ENCODE measurements around the gene ATRN.

DNA sequence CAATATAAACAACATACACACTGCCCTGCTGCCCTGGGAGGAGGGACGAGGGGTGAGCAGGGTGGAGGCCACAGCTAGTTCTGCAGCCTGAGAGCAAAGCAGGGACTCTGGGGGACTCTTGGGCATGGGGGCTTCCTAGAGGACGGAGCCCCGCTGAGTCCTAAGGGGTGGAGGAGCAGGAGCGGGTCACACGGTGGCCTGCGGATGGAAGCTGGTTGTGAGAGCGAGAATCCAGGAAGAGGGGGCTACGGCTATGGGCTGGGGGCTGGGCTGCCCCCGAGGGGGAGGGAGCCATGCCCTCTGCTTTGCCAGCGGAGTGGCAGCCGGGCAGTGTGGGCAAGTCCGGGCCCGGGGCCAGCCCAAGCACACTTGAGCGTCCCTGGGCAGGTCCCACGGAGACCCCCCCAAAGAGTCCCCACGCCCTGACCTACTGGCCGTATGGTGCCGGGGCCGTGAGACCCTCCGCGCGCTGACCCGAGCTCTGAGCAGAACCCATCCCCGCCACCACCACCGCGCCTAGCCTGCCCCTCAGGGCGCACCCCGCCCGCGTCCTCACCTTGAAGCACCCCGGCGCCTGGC lies 210.6 kb downstream of the ATRN start:
- TF ChIP-seq, protein P1, sequence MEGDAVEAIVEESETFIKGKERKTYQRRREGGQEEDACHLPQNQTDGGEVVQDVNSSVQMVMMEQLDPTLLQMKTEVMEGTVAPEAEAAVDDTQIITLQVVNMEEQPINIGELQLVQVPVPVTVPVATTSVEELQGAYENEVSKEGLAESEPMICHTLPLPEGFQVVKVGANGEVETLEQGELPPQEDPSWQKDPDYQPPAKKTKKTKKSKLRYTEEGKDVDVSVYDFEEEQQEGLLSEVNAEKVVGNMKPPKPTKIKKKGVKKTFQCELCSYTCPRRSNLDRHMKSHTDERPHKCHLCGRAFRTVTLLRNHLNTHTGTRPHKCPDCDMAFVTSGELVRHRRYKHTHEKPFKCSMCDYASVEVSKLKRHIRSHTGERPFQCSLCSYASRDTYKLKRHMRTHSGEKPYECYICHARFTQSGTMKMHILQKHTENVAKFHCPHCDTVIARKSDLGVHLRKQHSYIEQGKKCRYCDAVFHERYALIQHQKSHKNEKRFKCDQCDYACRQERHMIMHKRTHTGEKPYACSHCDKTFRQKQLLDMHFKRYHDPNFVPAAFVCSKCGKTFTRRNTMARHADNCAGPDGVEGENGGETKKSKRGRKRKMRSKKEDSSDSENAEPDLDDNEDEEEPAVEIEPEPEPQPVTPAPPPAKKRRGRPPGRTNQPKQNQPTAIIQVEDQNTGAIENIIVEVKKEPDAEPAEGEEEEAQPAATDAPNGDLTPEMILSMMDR (conservative IDR thresholded peaks at IDR 0.05; ENCODE audit: low read depth in 2 of 2), result no peak
- no peak for TF ChIP-seq EZH2 (IDR thresholded peaks at IDR 0.05; ENCODE audit: low read depth, unreplicated experiment)
- TF ChIP-seq POLR2AphosphoS5 (IDR thresholded peaks at IDR 0.05; ENCODE audit: low read depth), result no peak; the same call in 1 of the 2 replicates
- no peak for TF ChIP-seq ZNF331 (CRISPR knock-in tag; IDR thresholded peaks at IDR 0.05; ENCODE audit: low read depth)
- TF ChIP-seq, protein P2, sequence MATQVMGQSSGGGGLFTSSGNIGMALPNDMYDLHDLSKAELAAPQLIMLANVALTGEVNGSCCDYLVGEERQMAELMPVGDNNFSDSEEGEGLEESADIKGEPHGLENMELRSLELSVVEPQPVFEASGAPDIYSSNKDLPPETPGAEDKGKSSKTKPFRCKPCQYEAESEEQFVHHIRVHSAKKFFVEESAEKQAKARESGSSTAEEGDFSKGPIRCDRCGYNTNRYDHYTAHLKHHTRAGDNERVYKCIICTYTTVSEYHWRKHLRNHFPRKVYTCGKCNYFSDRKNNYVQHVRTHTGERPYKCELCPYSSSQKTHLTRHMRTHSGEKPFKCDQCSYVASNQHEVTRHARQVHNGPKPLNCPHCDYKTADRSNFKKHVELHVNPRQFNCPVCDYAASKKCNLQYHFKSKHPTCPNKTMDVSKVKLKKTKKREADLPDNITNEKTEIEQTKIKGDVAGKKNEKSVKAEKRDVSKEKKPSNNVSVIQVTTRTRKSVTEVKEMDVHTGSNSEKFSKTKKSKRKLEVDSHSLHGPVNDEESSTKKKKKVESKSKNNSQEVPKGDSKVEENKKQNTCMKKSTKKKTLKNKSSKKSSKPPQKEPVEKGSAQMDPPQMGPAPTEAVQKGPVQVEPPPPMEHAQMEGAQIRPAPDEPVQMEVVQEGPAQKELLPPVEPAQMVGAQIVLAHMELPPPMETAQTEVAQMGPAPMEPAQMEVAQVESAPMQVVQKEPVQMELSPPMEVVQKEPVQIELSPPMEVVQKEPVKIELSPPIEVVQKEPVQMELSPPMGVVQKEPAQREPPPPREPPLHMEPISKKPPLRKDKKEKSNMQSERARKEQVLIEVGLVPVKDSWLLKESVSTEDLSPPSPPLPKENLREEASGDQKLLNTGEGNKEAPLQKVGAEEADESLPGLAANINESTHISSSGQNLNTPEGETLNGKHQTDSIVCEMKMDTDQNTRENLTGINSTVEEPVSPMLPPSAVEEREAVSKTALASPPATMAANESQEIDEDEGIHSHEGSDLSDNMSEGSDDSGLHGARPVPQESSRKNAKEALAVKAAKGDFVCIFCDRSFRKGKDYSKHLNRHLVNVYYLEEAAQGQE (IDR thresholded peaks at IDR 0.05; ENCODE audit: unreplicated experiment), result no peak
- no peak for TF ChIP-seq STAT1 (IDR thresholded peaks at IDR 0.05; ENCODE audit: unreplicated experiment)
- TF ChIP-seq, protein P3, sequence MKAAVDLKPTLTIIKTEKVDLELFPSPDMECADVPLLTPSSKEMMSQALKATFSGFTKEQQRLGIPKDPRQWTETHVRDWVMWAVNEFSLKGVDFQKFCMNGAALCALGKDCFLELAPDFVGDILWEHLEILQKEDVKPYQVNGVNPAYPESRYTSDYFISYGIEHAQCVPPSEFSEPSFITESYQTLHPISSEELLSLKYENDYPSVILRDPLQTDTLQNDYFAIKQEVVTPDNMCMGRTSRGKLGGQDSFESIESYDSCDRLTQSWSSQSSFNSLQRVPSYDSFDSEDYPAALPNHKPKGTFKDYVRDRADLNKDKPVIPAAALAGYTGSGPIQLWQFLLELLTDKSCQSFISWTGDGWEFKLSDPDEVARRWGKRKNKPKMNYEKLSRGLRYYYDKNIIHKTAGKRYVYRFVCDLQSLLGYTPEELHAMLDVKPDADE (IDR thresholded peaks at IDR 0.05), result no peak
- no peak for TF ChIP-seq CREB1 (CRISPR knock-in tag; IDR thresholded peaks at IDR 0.05; ENCODE audit: low read depth)
- no peak for TF ChIP-seq NANOG (IDR thresholded peaks at IDR 0.05; ENCODE audit: borderline replicate concordance)
- no peak for TF ChIP-seq JUNB (IDR thresholded peaks at IDR 0.05; ENCODE audit: unreplicated experiment)
- no peak for TF ChIP-seq EZH2phosphoT487 (IDR thresholded peaks at IDR 0.05; ENCODE audit: unreplicated experiment)
